HG03060 (cell line): ENCODE data around the gene PTPDC1.

ENCODE experiments used
- ATAC-seq: cut with Tn5 transposase; IDR thresholded peaks from one replicate; pipeline ENCODE4 v1.9.1; 2021; ENCODE audit warnings: low read depth, moderate number of reproducible peaks; ENCODE audit not compliant: unreplicated experiment

PTPDC1 gene

DNA sequence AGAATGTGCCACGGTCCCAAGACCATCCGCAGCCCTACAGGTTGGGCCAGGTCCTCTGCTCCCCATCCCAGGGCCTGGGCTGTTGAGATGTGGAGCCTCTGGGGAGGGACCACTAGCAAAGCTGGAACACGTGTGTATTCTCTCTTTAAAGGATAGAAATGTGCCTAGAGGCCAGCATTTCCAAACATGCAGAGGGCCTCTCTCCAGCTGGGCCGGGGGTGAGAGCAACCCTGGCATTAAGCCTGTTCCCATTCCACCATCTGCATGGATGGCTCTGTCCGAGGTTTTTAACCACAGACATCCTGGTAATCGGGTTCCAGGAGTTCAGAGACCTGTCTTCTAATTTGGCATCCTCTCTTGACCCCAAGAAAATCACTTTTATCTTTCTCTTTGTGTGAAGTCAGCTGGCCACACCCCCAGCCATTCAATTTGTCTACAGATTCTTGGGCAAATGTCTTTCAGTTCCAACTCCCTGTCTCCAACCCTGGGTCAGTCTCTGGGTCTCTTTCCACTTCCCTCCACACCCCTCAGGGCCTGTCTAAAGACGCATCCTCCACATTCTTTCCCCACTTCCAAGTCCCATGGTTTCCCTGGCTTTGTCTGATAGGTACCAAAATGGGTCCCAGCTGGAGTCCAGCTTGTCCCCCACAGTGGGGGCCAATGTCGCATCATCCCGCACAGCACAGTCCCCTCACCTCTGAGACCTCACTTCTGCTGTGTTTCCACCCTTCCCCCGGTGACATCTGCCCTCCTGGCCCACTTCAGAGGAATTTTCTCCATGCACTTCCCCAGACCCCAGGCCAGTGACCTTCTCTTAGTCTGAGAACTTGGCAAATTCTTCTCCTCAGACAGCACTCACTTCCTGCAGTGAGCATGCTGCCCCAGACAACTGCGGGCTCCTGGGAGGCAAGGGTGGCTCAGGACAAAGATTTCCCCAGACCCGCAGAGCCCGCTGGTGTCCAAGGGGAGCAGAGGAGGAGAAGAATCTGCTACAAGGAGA, 56.8 kb downstream of the PTPDC1 start:
- no peak for ATAC-seq

DNA sequence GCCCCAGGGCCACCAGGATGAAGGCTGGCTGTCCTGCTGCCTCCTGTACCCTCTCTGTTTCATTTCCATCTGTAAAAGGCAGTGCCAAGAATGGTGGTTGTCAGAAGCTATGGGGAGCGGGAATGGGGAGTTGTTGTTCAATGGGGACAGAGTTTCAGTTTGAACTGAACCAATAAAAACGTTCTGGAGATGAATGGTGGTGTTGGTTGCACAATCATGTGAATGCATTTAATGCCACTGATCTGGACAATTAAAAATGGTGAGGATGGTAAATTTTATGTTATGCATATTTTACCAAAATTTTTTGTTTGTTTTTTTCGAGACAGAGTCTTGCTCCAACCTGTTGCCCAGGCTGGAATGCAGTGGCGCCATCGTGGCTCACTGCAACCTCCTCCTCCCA, 58.1 kb downstream of the PTPDC1 start:
- no peak for ATAC-seq

DNA sequence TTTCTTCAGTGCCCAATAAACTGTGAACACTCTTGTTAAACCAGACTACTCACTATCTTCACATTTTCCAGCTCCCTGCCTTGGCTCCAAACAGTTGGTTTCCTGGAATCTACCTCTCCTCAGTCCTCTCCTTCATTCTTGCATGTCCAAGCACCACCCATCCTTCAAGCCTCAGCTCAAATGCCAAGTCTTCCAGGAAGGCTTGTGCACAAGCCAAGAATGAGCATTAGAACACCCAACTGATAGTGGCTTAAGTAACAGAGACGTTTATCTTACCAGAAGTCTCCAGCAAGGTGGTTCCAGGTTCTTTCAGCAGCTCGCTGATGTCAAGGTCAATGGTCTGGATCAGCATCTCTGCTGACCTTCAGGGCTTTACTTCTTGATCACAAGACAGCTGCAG, 60.1 kb downstream of the PTPDC1 start:
- no peak for ATAC-seq

- no peak for ATAC-seq
These were observed 61.4 kb downstream of the PTPDC1 start for GRCh38 chr9:94145640-94146039.

GRCh38 chr9:94147776-94148175, 63.5 kb downstream of the PTPDC1 start:
- no peak for ATAC-seq

GRCh38 chr9:94148419-94148818, 64.2 kb downstream of the PTPDC1 start:
- no peak for ATAC-seq

DNA sequence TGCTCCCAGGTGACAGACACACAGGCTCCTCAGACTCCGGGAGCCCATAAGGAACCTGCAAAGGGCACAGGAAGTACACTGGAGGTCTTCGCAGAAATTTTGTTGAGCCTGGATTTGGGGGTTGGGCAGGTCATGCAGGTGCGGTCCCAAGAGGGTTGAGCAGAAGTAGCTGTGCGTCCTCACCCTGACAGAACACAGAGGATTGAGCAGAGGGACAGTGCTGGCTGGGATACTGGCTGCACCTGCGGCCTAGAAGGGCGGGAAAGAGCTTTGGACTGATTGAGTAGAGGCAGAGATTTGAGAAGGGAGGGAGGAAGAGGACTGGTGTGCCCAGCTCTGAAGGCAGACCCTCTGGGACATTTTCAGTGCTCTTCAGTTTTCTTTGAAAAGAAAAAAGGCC, 65.4 kb downstream of the PTPDC1 start:
- ATAC-seq: no peak

DNA sequence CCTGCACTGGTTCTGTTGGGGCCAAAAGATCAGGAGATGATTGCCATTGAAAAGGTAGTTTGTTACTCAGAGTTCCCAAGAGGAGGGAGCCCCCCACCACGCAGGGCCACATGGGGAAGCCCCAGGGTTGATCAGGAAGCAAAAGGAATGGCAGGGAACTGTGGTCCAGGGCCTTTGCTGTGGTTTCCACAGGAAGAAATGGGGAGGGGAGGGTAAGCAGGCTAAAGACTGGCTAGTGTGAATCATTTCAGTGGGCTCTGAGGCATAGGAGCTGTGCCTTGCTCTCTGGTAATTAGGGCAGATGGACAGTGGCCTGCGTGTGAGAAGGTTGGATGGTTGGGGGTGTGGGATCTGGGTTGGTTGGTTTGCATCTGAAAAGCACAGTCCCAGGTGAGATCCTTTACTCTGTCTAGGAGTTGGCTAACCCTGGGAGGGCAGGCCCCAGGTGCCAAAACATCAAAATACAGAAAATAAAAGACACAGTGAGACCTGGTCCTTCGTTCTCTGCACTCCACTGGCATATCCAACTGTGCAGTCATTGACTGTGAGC, 66.1 kb downstream of the PTPDC1 start:
- no peak for ATAC-seq

GRCh38 chr9:94150890-94151650, 66.8 kb downstream of the PTPDC1 start:
- ATAC-seq: no peak

DNA sequence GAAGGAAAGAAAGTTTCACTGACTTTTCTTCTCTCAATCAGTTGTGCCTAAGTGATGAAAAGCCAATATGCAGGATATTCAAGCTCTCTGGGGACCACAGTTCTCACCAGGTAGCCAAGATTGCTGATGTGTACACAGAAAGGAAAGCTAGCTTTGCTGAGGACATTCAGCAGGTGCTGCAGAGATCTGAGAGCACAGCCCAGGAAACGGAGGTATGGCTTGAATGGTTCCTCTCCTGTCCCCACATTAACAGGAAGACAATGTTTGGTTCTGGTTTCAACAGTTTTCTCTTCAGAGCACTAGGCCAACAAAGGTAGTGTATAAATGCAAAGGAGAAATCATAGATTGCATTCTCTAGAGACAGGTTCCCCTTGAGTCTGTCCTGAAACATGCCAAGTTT, 69.6 kb downstream of the PTPDC1 start:
- ATAC-seq: no peak

DNA sequence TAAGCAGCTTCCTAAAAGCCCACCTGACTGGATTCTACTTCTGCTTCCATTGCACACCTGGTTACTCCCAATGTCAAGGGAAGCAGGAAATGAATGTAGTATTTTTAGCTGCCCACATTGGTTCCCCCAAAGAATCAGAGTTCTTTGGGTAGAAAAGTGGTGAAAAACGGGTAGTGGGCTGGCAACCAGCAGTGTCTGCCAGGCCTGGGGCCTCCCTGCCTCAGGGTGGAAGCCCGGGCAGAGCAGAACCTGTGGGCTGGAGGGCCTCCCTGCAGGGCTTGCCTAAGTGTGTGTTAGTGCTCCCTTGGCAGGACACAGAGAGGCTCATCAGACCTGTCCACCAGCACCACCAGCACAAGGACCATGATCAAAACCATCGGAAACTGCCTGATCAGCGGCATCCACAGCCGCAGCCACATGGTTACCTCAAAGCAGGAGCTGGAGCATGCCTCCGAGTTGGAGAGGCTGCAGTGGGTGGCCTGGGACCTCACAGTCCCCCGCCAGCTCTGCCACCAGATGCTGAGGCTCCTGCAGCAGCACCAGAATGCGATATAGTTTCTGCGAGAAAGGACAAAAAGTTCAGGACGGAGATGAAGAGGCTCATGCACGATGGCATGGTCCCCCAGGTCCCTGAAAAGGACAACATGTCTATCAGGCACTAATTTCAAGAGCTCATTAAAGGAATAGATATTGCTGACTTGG, 72.2 kb downstream of the PTPDC1 start:
- ATAC-seq: no peak

- ATAC-seq: no peak
These were observed 73.0 kb downstream of the PTPDC1 start for GRCh38 chr9:94157050-94157801.
